ENCODE measurements around the gene SCN5A.

Gene SCN5A

DNA sequence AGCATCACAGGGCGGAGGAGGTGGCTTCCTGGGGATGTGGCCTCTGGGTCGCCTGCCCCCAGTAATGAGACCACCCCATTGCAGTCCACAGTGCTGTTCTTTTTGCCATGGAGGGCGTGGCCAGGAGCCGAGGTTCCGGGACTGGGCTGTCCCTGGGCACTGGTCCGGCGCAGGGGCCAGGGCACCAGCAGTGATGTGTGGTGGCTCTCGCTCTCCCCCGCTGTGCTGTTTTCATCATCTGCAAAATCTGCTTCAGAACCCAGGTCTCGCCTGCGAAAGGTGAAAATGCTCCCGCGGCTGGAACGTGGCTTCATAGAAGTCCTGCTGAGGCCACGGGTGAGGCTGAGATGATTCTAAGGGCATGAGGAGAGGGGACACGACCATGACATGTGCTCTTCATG is 45.8 kb downstream of the SCN5A start:
- in situ Hi-C loops (cut with HindIII; ENCODE audit: low sequenced_read_pairs), result no loop called here

DNA sequence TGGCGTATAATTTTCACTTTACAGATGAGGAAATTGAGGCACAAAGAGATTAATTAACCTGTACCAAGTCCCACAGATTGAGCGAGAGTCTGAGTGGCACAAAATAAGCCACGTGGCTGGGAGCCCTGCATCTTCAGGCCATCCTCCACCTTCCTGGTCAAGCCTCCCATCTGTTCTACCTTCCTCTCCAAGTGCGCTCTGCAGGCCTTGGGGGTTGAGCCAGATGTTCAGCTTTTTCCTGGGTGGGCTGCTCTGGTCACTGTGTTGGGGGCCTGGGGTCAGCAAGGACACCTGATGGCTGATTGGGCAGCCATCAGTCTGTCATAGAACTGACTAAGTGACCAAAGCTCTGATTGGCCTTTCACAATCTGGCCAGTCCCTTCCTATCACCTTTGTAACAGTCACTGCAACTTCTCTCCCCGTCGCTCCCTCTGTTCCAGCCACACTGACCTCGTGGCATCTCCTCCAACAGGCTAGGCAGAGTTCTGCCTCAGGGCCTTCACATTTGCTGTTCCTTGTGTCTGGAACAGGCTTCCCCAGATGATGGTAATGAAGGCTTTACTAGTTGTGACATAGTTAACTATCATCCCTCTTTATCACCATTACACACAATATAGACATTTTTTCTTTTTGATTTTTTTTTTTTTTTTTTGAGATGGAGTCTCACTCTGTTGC is 46.8 kb downstream of the SCN5A start:
- in situ Hi-C loops (cut with HindIII; ENCODE audit: low sequenced_read_pairs), result no loop called here

DNA sequence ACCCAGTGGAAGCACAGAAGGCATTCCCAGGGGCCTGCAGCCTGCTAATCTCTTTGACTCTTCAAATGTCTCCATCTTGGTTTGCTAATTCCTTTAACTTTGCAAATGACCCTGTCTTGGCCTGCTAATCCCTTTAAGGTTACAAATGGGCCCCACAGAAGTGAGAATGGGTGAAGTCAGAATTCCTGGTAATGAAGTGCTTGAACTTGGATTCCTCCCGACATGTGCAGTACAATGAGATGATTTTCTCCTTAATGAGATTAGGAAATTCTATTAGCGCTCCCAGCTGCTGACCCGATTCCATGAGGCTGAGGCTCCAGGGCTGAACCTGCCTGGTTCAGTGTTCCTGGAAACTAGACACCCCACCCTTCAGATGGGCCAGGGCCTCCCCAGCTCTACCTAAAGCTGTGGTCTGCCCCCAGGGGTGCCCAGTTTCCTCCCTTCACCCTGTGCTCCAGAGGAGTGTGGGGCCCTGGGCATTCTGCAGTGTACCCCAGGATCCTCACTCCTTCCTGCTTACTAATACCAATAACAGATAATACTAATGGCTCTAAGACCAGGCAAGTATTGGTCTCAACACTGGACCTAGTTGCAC is 47.4 kb downstream of the SCN5A start:
- in situ Hi-C loops (cut with HindIII; ENCODE audit: low sequenced_read_pairs), result no loop called here

DNA sequence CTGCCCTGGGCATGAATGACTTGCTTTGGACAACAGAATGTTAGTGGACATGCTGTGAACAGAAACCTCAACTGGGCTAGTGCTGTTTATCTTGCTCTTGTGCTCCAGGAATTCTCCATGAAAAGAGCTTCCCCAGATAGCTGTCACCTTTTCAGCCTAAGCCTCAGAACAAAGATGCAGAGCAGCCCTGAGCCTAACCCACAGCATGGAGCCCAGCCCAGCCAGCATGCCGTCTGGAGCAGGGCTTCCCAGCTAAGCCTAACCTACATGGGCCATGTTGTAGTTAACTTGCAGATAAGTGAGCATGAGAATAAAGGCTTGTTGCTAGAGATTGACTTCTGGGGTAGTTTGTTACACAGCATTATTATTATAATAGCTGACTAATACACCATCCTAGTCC is 48.9 kb downstream of the SCN5A start:
- in situ Hi-C loops (cut with HindIII; ENCODE audit: low sequenced_read_pairs), result no loop called here

DNA sequence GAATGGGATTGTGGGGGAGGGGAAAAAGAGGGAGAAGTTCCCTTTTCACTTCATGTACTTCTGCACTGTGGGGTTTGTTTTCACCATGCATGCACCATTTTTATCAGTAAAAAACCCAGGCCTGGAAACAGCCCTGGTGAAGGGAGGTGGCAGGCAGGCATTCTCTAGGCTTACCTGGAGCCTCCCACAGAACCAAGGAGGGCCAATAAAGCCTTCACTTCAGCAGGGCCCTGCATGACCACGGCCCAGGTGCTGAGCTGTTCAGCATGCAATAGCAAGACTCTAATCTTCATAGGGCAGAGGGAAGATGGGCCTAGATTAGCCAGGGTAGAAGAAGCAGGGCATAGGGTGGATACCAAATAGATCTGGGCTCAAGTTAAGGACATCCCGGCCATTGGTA is 49.6 kb downstream of the SCN5A start:
- in situ Hi-C loops (cut with HindIII; ENCODE audit: low sequenced_read_pairs), result loop anchor here (10.0 kb wide), 1 partner anchor 55 kb away; no protein-coding TSS in a partner anchor

DNA sequence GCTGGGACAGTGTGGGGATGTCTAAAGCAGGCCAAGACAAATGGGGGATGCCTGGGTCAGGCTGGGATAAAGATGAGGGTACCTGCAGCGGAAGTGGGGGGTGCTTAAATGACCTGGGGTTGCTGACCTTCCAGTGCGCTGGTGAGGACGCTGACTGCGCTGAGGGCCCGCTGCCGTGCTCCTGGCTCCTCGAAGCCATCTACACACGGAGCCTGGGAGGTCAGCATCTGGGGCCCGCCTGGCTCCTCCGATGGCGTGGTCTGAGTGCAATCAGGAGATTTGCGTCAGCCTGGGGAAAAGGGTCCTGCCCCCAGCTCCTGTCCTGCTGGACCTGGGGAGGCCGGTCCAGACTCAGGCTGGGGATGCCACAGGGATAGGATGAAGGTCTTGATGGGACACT is 50.7 kb downstream of the SCN5A start:
- in situ Hi-C loops (cut with HindIII; ENCODE audit: low sequenced_read_pairs), result loop anchor here (10.0 kb wide), 1 partner anchor 56 kb away; no protein-coding TSS in a partner anchor

DNA sequence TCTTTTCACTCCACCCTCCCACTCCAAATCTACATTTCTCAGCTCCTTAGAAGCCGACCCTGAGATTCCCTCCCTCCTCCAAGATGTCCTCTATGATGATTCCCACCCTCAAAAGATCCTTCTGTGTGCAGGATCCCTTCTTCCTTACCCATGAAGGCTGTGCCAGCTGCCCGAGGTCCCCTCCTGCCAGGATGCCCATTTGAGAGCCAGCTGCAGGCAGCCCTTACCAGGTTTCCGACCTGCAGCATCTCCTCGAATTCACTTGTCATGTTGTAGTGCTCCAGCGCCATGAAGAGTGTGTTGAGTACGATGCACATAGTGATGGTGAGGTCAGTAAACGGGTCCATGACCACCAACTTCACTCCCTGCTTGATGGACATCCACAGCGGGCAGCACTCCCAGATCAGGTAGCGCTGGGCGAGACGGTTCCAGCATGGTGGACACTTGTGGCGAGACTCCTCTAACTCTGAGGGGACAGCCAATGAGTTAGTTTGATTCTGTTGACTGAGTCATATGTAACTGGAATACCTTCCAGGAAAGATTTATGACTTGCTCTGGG is 51.9 kb downstream of the SCN5A start:
- in situ Hi-C loops (cut with HindIII; ENCODE audit: low sequenced_read_pairs), result loop anchor here (10.0 kb wide), 1 partner anchor 57 kb away; no protein-coding TSS in a partner anchor

DNA sequence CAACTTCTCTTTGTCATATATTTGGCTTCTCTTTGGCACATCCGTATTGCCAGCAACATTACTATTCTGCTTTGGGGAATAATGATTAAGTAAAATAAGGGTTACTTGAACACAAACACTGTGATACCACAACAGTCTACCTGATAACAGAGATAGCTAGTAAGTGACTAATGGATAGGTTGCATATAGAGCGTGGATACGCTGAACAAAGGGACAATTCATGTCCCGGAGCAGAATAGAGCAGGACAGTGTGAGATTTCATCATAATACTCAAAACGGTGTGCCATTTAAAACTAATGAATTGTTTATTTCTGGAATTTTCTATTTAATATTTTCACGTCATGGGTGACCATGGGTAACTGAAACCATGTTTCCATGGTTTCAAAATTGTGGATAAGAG is 54.1 kb downstream of the SCN5A start:
- in situ Hi-C loops (cut with HindIII; ENCODE audit: low sequenced_read_pairs), result loop anchor here (10.0 kb wide), 1 partner anchor 59 kb away; no protein-coding TSS in a partner anchor

DNA sequence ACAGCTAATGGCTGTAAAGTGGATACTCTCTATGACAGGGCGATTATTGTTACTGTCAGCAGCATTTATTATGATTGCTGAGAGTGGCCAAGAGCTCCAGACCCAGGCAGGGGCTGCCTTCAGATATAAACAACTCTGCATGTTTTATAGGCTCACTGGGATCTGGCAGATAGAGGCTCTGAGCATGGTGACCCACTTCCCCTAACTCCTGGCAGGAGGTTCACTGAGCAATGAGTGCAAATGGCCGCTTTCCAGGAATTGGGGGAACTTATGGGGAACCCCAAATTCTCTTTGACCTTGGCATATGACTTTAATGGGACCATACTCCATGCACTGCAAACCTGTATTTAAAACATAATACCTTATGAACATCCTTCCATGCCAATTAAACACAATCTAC is 59.0 kb downstream of the SCN5A start:
- in situ Hi-C loops (cut with HindIII; ENCODE audit: low sequenced_read_pairs), result loop anchor here (10.0 kb wide), 1 partner anchor 64 kb away; no protein-coding TSS in a partner anchor

DNA sequence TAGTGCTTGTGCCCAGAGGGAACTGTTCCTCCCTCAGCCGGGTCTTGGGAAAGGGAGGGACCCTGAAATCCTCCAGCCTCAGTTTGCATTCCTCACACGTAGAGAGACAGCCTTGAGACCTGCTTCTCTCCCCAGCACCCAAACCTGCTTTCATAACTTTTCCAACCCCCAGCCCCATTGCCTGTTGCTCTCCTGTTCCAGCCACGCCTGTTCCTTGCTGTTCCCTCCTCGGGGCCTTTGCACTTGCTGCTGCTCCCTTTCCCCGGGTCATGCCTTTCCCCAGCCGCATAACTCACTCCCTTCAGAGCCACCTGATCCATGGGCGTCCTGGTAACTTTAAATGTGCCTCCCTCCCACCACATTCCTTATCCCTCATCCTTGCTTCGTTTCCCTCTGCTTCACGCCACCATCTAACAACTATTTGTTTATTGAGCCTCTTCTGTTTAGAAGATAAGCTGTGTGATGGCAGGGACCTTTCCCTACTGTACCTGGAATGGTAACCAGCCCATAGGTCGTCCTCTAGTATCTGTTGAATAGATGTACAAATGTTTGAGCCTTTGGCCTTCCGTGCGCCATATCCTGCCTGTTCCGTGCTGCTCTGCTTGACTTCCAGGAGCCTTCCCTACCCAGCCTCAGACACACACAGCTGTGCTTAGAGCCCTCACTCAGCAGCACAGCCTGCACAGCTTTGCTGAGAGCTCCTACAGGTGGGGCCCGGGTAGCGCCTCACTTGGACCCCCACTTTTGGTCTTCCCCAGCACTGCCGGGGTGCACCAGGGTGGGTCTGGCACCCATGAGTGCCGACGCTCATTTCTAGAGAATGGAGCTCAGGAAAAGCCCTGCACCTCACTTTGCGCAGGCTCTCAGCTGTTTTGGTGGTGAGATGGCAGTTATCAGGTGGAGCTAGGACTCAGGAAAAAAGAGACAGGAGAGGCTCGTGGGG is 60.2 kb downstream of the SCN5A start:
- in situ Hi-C loops (cut with HindIII; ENCODE audit: low sequenced_read_pairs), result no loop called here

DNA sequence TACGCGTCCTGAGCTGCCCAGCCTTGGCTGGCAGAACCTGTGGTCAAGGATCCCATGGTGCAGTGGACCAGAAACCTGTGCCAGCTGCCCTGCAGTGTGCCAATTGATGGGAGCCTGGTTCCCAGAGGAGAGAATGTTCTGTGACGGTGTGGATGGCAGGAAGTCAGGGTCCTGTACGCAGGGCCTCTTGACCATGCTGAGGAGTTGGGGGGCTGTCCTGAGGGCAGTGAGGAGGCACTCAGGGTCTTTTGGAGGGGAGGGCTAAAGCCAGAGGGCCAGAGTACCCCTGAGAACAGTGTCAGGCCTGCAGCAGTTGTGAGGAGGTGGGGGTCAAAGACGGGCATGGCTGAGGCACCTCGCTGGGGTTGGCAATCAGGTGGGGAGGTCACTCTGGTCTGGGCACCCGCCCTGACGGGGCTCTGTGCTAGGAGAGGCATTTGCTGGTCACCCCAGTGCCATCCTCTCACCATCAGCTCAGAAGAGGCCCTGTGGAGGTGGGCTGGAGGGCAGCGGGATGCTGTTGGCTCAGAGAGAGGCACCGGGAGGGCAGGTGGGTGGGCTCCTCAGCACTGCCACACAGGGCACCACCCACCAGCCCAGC is 61.0 kb downstream of the SCN5A start:
- in situ Hi-C loops (cut with HindIII; ENCODE audit: low sequenced_read_pairs), result no loop called here

DNA sequence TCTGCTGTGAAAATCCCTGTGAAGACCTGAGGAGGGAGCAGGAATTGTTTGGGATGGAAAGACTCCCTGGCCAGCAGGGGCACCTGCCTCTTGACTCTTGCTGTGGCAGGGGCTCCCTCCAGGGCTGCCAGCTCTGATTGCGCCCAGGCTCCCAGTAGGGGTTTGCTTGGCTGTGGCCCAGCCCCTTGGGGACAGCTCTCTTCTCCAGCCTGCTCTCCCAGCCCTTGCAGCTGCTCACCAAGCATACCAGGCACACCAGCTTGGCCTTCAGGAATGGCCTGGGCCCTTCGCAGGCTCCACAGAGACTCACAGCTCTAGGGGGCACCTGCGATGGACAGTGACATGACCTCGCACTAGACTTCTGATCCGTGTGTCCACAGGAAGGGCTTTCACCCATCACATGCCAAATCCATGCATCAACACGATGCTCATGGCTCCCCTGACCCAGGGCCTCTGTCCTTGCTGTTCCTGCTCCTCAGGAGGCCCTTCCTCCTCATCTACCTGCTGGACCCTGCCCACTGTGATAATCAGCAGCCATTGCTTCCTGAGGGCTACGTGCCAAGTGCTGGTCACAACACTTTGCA is 61.8 kb downstream of the SCN5A start:
- in situ Hi-C loops (cut with HindIII; ENCODE audit: low sequenced_read_pairs), result no loop called here

DNA sequence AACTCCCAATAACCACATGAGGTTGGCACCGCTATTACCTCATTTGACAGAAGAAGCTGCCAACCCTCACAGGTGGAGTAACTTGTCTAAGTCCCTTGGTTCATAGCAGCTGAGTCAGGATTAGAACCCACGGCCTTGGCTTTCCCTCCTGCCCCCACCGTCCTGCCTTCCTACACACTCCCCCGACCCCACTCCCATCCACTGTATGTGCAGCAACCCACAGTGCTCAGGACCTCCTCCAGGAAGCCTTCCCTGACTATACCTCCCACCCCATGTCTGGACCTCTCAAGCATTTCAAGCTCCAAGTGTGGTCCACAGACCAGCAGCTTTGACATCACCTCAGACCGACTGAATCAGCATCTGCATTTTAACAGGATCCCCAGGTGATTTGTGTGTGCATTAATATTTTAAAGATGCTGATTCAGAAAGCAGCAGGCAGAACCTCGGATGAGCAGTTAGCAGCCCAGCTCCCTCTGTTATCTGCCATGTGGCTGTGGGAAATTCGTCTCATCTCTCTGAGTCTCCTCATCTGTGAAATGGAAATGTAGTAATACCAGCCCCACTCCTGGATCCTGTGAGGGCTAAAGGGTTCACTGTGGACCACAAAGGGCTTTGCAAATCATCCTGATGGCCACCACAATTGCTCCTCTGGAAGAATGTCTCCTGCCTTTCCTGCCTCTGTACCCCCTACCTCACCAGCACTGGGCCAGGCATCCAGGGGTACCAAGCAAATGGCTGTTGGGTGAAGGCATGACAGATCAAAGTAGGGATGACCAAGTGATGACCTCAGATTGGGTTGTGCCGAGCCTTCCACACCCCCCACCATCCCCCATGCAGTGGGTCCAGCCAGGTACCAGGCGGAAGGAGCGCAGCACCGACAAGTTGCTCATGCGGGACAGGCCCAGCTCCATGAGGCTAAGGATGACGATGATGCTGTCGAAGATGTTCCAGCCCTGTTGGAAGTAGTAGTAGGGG is 62.7 kb downstream of the SCN5A start:
- in situ Hi-C loops (cut with HindIII; ENCODE audit: low sequenced_read_pairs), result no loop called here

DNA sequence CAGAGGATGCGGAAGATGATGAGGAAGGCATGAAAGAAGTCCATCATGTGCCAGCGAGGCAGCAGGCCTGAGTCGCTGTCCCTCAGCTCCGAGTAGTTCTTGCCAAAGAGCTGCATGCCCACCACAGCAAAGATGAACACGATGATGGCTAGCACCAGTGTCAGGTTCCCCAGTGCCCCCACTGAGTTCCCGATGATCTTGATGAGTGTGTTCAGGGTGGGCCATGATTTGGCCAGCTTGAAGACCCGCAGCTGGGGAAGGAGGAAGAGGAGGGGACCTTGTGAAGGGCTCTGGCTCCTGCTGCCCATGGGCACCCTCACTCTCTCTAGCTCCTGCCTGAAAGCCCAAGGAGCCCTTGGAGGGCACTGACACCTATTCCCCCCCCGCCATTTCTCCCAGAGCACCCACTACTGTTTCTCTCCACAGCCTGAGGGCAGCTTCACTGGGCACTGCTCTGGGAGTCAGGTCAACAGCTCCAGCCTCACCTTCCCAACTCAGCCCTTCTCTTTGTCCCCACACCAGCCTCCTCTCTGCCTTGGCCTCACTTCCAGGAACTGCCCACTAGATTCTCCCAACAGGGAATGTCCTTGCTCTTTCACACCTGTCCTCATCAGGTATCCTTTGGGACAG is 63.6 kb downstream of the SCN5A start:
- in situ Hi-C loops (cut with HindIII; ENCODE audit: low sequenced_read_pairs), result no loop called here

DNA sequence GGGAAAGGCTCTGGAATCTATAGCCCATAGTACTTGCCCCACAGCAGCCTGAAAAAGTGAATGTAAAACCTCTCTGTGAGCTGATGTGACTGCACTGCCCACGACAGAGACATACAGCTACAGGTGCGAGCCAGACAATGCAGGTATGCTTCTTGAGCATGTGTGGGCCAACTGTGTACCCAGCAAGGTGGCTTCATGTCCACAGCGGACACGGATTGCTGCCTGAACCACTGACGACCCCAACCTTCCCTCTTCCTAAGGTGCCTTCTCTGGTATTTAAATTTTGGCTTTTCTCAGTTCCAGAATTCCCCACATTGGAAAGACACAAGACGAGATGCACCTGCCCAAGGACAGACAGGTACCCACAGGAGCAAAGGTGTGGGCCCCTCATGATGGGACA is 65.8 kb downstream of the SCN5A start:
- in situ Hi-C loops (cut with HindIII; ENCODE audit: low sequenced_read_pairs), result no loop called here

DNA sequence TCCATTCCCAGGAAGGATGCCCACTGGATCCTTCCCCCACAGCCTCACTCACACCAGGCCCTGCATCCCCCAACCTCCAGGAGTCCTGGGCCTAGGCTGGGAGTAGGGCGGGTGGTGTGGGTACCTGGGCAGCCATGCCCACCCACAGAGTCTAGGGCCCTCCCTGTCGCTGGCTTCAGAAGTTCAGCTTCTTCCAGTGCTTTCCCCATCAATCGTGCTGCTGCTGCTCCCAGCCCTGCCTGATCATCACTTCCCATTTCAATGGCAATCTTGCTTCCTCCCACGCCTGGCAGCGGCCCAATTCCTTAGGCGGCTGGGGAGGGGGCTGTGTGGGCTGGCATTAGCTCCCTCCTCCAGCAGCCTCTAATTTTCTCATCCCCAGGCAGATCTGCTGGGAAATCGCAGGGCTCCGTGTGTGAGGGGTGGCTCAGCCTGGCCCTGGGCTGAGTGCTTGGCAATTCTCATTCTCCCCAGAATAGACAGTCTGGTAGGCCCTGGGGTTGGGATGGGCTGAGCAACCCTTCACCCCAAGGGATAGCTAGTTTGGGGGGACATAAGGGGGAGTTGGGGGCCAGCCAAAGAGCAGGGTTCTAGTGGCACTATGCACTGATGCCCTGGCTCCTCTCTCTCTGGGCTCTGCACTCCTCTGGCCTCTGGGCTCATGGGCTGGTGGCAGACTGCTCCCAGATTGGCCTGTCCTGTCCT is 66.4 kb downstream of the SCN5A start:
- in situ Hi-C loops (cut with HindIII; ENCODE audit: low sequenced_read_pairs), result no loop called here

DNA sequence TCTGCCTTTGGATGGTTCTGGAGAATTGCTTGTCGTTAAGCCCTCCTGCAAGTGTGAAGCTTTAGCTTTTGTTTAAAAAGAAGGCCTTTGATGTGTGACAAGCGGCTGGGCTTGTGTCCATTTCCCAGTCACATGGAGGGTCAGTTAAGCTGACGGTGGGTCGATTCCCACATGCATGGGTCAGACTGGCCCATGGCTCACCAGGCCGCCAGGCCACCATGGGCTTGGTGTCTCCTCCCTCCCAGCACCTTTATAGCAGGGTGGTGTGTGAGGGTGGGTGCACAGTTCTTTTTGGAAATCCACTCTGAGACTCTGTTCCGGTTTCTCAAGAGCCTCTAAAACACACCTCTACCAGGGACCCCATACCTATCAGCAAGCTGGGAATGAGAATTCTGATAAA is 67.2 kb downstream of the SCN5A start:
- in situ Hi-C loops (cut with HindIII; ENCODE audit: low sequenced_read_pairs), result no loop called here

DNA sequence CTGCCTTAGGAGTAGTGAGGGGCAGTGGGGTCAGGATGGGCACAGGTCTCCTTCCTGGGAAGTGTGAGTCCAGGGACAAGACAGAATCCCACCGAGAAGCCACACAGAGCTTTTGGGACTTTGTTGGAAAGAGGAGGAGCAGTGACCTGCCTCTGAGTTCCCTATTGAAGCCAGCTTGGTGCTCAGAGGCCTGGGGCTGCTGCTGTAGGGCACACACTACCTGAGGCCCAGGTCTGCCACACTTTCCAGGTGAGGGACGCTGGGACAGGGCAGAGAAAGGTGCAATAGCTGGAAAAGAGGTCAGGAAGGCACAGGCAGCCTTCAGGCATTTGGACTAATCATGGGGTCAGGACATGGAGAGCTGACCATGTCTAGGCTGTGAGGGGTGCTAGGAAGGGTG is 67.7 kb downstream of the SCN5A start:
- in situ Hi-C loops (cut with HindIII; ENCODE audit: low sequenced_read_pairs), result no loop called here
